LNCaP clone FGC (cell line): ENCODE measurements around the gene MYL12A.
A peak's percentile ranks its signal among the peaks of the same experiment; 100 is the strongest.

Experiments used
- DNase-seq: peaks from one replicate; pipeline ENCODE4 v3.0.0-alpha.2; 2011; ENCODE audit warnings: low read depth
- H3K4me3 ChIP-seq: 2 replicates; pipeline ENCODE4 v1.5.1; 2011; ENCODE audit warnings: mild to moderate bottlenecking, low read depth, low read length, control low read depth
- TF ChIP-seq, protein P1 (sequence below): IDR thresholded peaks from 2 replicates; pipeline ENCODE4 v1.5.1; 2012; ENCODE audit warnings: mild to moderate bottlenecking; ENCODE audit not compliant: control insufficient read depth, insufficient read depth; ENCODE audit errors: extremely low read depth

Gene MYL12A

DNA sequence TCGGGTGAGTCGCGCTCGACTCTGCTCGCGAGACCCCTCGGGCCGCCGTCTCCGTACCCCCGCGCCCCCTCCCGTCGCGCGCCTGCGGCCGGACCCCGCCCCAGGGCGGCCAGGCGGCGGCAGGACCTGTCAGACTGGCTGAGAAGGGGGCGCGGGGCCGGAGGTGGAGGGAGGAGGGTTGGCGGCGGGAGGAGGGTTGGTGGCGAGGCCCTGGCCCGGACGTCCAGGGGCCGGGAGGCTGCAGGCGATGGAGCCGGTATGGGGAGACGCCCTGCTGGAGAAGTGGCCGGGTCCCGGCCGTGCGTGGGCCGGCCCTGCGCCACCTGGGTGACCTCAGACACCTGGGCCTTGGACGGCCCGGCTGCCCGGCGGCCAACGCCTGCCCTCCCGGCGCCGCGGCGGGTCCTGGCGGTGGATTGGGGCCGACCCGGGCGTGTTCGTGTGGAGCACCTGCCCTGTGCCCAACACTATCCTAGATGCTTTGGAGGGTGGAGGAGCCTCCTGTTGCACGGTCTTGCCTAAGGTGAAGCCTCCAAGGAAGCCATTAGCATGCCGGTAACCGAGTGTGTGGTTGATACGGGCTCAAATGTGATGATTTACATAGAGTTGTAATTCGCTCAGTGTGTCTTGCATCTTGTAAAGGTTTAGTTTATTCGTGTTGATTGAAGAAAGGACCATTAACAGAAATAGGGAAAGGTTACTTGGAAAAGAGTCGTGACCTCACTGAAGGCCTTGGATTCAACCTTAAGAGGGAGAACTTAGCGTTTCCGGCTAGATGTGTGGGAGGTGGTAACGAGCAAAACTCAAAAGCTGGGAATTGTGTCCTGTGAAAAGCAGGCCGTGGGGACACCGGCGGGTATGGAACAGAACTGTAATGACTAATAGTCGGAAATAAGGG, 14.9 kb downstream of the MYL12A start:
- TF ChIP-seq, protein P1, sequence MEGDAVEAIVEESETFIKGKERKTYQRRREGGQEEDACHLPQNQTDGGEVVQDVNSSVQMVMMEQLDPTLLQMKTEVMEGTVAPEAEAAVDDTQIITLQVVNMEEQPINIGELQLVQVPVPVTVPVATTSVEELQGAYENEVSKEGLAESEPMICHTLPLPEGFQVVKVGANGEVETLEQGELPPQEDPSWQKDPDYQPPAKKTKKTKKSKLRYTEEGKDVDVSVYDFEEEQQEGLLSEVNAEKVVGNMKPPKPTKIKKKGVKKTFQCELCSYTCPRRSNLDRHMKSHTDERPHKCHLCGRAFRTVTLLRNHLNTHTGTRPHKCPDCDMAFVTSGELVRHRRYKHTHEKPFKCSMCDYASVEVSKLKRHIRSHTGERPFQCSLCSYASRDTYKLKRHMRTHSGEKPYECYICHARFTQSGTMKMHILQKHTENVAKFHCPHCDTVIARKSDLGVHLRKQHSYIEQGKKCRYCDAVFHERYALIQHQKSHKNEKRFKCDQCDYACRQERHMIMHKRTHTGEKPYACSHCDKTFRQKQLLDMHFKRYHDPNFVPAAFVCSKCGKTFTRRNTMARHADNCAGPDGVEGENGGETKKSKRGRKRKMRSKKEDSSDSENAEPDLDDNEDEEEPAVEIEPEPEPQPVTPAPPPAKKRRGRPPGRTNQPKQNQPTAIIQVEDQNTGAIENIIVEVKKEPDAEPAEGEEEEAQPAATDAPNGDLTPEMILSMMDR: no peak
- peak overlapping the region; percentile 85 for H3K4me3 ChIP-seq
- DNase-seq: no peak

DNA sequence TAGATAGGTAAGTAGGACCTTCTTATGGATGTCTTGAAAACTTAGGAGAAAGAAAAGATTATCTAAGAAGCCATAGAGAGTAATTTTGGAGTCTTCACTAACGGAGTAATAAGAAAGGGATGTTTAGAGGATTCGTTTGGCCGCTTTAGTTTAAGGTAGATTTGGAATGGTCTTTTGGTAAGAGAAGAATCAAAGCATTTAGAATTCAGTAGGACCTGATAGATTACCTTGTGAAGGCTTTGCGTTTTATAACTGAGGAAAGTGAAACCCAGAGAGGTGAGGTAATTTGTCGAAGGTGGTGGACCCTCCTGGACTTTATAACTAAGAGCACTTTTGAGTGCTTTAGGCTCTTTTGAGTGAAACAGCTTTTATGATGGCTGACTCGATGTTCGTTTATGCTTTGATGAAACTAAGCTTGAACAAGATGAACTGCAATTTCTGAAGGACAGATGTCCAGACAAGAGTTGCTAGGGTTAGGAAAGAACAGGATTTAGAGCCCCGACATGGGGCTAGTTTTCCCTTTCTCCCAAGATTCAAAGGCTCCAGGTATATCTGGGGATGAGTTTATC, 15.6 kb downstream of the MYL12A start:
- H3K4me3 ChIP-seq: peak overlapping the region; percentile 85
- TF ChIP-seq, protein P1: no peak
- no peak for DNase-seq

DNA sequence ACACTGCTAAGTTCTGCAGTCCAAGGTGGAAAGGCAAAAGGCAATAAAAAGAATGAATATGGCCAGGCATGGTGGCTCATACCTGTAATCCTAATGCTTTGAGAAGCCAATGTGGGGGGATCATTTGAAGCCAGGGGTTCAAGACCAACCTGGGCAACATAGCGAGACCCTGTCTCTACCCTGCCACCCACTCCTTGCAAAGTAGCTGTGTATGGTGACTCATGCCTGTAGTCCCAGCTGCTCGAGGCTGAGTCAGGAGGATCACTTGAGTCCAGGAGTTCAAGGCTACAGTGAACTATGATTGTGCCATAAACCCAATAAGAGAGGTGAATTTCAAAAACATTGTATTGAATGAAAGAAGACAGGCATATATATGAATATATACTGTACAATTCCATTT, 16.8 kb downstream of the MYL12A start:
- DNase-seq: no peak
- TF ChIP-seq, protein P1: no peak
- peak overlapping the region; percentile 85; the same call in 1 of the 2 replicates for H3K4me3 ChIP-seq

DNA sequence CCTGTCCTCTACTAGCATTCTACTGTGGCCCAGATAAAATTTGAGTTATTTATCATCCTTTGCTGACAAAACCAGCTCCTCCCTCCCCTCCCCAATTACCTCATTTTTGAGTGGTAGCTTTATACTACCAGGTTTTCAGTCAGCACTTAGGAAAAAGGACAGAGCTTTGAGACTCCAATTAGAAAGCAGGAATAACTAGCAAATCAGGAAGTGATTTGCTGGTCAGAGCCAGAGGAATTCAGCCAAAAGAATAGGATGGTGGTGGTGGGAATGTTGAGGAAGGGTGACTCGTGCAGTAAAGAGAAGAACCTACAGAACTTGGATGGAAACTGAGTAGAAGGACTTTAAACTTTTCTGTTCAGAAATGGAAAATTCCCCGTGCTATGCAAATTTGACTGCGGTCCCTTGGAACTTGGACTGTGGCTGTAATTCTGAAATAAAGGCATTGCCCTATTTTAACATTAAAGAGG, 18.0 kb downstream of the MYL12A start:
- no peak overlapping the region for H3K4me3 ChIP-seq
- no peak for DNase-seq
- TF ChIP-seq, protein P1: no peak

DNA sequence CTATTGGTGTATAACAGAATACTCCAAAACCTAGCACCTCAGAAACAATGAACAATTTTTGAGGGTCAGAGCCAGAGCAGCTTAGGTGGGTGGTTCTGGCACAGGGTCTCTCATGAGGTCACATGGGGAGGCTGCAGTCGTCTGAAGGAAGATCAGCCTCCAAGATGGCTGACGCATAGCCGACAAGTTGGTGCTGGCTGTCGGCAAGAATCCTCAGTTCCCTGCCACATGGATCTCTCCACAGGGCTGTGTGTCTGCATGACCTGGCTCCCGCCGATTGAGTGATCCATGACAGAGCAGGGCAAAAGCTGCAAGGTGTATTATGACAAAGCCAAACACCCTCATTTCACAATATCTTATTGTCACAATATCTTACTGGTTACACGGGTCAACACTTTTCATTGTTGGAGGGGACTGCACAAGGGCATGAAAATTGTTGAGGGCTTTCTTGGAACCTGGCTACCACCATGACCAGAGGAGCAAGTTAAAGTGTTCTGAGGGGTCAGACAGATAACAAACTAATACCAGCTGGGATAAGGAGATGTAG, 18.5 kb downstream of the MYL12A start:
- no peak overlapping the region for H3K4me3 ChIP-seq
- DNase-seq: no peak

DNA sequence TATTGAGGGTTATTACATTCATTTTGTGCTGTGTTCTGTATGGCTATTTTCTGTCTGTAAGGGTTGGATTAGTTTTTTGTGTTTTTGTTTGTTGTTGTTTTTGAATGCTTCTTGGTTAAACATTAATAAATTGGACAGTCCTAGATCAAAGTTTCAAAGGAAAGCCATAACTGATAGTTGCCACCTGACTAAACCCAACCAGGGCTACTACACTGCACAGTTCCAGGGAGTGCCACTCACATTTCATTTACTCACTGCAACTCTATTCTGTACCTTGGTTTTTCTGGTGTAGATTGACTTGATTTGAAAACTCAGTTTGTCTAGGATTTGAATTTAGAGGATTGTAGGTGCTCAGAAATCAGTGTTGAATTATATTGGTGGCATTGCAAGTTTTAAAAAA, 20.7 kb downstream of the MYL12A start:
- TF ChIP-seq, protein P1: no peak
- H3K4me3 ChIP-seq: no peak overlapping the region
- no peak for DNase-seq

More for the DNA sequence above, 18.5 kb downstream of the MYL12A start:
- TF ChIP-seq, protein P1: no peak
